T-helper 17 cell (primary cell): ENCODE measurements around the gene SLC4A2. TPM values are rescaled to one million over a fixed set of nuclear protein-coding genes. Genes with fewer than 3 reads are reported as not detected.

Experiments
- ATAC-seq: fragments of 150-1000 bp; cut with Tn5 transposase; 2 replicates; pipeline ENCODE4 v1.10.0; 2021; ENCODE audit warnings: mild to moderate bottlenecking, moderate library complexity
- DNase-seq, 3 donors: peaks; one replicate each; pipeline versions ENCODE4 v3.0.0 to v3.0.0-alpha.2; 2020 to 2021
- H3K9me3 ChIP-seq: one replicate; pipeline ENCODE4 v1.7.0; 2013; ENCODE audit warnings: low read length, mild to moderate bottlenecking; ENCODE audit not compliant: control insufficient read depth, poor library complexity, severe bottlenecking
- H3K27ac Mint-ChIP-seq: one replicate; pipeline ENCODE4 v1.8.0; 2022; ENCODE audit warnings: mild to moderate bottlenecking, moderate library complexity, mixed read lengths
- H3K27me3 Mint-ChIP-seq: one replicate; pipeline ENCODE4 v1.8.0; 2022; ENCODE audit warnings: mixed read lengths
- H3K36me3 Mint-ChIP-seq: one replicate; pipeline ENCODE4 v1.8.0; 2022; ENCODE audit warnings: low read depth, mixed read lengths
- H3K4me1 Mint-ChIP-seq: one replicate; pipeline ENCODE4 v1.8.0; 2022; ENCODE audit warnings: mild to moderate bottlenecking, mixed read lengths
- H3K4me3 Mint-ChIP-seq: one replicate; pipeline ENCODE4 v1.8.0; 2022; ENCODE audit warnings: mild to moderate bottlenecking, moderate library complexity, mixed read lengths
- total RNA-seq, 4 donors: library from RNA in 2 of 4; stranded (reverse) in 2 of 4; gene quantifications; one replicate each; pipeline ENCODE4 v1.2.3 and lab custom pipeline; 2022 to 2026

SLC4A2 gene
- total RNA-seq, 2 donors from 2014 or later, result 48.9 to 61.3 TPM

DNA sequence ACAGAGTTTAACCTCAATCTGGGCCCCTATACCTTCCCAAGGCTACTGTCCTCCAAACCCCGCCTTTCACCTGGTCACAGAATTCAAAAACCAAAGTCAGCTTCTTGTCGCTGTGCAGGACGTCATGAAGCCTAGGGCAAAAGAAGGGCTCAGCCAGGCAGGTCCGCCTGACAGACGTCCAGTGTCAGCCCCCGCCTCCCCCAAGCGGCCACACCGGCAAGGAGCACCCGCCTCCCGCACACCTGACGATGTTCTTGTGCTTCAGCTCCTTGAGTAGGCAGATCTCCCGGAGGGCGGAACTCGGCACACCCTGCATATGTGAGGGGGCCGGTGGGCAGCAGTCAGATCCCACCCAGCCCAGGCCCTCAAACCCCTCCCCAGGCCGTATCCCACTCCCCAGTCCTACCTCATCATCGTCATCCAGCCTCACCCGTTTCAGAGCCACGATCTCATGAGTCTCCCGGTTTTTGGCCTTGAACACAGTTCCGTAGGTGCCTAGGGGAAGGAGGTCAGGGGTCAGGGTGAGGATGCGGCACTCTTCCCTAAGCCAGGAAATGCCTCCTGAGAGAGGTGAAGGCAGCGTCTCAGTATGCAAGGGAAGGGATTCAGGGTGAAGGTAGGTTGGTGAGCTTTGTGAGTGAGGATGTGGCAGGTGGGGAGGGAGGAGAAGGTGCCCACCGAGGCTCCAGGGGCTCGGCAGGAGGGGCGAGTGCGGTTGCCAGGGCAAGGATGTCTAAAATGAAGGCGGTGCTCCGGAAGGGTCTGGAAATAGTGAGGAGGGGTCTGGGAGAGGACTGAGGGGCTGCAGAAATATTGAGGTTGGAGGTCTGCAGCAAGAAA lies 2.5 kb upstream of the SLC4A2 start:
- H3K27me3 Mint-ChIP-seq, result peaks cover 5% of the 10 kb centered on the region
- H3K4me3 Mint-ChIP-seq, result peak overlapping the region; percentile 96
- no peaks in the 10 kb centered on the region for H3K36me3 Mint-ChIP-seq
- no peak for DNase-seq
- ATAC-seq, result no peak
- H3K4me1 Mint-ChIP-seq, result peaks cover 36% of the 10 kb centered on the region
- peak overlapping the region; percentile 89 for H3K27ac Mint-ChIP-seq
- H3K9me3 ChIP-seq, result no peaks in the 10 kb centered on the region

DNA sequence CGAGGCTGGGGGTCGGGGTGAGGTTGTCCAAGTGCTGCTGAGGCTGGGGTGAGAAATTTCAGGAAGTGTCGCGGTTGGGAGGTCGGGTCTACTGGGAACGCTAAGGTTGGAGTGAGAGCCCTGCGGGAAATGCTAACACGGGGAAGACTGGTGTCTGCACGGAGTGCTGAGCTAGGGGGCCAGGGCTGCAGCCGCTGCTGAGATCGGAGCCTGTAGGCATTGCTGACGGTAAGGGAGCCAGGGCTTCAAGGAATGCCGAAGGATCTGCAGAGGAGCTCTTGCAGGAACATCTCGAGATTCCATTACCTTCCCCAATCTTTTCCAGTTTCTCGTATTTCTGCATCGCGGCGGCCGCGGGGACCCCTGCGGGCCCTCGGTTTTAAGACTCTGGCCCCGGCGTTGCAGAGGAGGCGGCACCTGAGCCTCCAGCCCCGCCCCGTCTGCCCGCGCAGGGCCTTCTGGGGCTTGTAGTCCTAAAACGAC lies 1.8 kb upstream of the SLC4A2 start, which contains the start of gene CDK5:
Gene CDK5, minus strand, starts transcription at position 392 of the 483 bp plus-strand sequence. Its CDS starts 49 bp downstream, at position 343.
- H3K36me3 Mint-ChIP-seq, result no peaks in the 10 kb centered on the region
- DNase-seq (no peak), ATAC-seq (peak; percentile 4)
- peak within 1 kb of the TSS; percentile 89 for H3K27ac Mint-ChIP-seq
- H3K4me3 Mint-ChIP-seq, result peak within 1 kb of the TSS; percentile 96
- peaks cover 36% of the 10 kb centered on the region for H3K4me1 Mint-ChIP-seq
- no peaks in the 10 kb centered on the region for H3K9me3 ChIP-seq
- peaks cover 3% of the 10 kb centered on the region for H3K27me3 Mint-ChIP-seq

DNA sequence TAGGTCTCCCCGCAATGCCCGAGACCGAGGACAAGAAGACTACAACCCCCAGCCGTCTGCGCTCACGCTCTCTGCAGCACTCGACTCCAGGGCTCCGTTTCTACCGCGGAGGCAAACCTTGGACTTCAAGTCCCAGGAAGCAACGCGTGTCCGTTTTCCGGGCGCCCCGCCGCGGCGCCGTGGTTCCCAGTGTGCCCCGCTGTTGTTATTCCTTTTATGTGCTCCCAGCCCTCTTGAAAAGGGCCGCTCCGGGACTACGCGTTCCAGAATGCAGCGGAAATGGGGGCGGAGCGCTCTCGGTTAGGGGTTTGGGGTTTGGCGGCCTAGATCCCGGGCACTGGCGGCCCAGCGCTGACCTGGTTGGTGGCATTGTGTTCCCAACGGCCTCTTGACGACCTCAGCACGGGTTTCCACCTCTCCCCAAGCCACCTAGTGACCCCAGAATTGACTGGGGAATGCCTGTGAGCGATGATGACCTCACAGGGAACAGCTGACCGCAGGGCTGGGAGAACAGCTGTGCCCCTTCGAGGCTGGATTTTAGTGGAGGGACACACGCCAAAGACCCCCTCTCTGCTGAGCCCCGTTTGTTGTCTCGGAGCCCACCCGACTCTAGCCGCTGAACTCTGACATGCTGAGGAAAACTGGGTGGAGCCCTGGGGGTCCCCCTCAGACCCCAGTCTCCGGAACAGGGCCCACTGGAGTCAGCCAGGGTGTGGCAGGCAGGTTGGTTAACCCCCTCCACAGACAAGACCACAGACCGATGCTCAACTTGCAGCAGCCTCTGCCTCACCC lies 1.2 kb upstream of the SLC4A2 start:
- DNase-seq (peak; percentile 91 to 95 (median 93)), ATAC-seq (peak; percentile 94)
- no peaks in the 10 kb centered on the region for H3K9me3 ChIP-seq
- peaks cover 32% of the 10 kb centered on the region for H3K4me1 Mint-ChIP-seq
- peak overlapping the region; percentile 96 for H3K4me3 Mint-ChIP-seq
- no peaks in the 10 kb centered on the region for H3K27me3 Mint-ChIP-seq
- H3K36me3 Mint-ChIP-seq, result no peaks in the 10 kb centered on the region
- H3K27ac Mint-ChIP-seq, result peak overlapping the region; percentile 89

DNA sequence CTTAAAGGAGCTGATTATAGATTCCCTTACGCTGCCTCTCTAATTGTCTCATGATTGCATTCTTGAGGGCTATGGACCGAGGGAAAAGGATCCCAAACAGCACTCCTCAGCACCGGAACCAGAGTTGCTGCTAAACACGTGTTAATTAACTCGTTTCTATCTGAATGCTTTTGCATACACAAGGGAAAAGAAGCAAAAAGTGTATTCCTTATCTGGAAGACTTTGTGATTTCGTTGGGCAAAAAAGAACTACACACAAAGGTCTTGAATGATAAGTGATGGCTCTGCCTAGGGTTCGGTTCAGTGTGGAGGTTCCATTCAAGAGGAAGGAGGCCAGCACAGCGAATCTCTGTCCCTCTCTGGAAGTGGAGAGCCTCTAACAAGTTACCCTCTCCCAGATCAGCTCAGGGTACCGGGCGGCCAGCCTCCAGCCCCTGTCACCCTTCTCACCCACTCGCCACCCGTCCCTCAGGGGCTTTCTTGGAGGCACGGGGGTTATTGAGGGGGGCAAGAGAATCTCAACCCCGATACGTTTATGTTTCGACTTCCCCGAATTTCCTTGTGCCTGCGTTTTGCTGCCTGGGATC lies 515 bp upstream of the SLC4A2 start:
- peak overlapping the region; percentile 89 for H3K27ac Mint-ChIP-seq
- H3K36me3 Mint-ChIP-seq, result no peaks in the 10 kb centered on the region
- no peaks in the 10 kb centered on the region for H3K9me3 ChIP-seq
- peaks cover 29% of the 10 kb centered on the region for H3K4me1 Mint-ChIP-seq
- no peak for DNase-seq
- no peaks in the 10 kb centered on the region for H3K27me3 Mint-ChIP-seq
- H3K4me3 Mint-ChIP-seq, result peak overlapping the region; percentile 96
- ATAC-seq, result no peak

DNA sequence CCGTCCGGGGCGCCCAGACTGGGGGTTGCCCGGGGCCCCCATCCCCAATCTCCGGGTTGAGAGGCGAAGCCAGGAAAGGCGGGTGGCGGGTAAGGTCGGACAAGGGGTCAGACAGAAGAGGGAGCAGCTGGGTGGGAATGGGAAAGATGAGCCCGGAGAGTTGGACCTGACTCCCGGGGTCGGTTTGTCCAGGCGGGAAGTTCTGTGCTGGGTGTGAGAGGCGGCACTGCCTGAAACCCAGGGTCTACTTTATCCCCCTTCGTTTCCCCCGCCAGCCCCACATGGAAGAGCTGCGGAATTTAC lies 675 bp downstream of the SLC4A2 start:
- H3K4me3 Mint-ChIP-seq, result peak overlapping the region; percentile 96
- H3K27ac Mint-ChIP-seq, result peak overlapping the region; percentile 89
- peaks cover 26% of the 10 kb centered on the region for H3K4me1 Mint-ChIP-seq
- no peaks in the 10 kb centered on the region for H3K36me3 Mint-ChIP-seq
- H3K27me3 Mint-ChIP-seq, result no peaks in the 10 kb centered on the region
- ATAC-seq, result no peak
- H3K9me3 ChIP-seq, result no peaks in the 10 kb centered on the region
- no peak for DNase-seq

DNA sequence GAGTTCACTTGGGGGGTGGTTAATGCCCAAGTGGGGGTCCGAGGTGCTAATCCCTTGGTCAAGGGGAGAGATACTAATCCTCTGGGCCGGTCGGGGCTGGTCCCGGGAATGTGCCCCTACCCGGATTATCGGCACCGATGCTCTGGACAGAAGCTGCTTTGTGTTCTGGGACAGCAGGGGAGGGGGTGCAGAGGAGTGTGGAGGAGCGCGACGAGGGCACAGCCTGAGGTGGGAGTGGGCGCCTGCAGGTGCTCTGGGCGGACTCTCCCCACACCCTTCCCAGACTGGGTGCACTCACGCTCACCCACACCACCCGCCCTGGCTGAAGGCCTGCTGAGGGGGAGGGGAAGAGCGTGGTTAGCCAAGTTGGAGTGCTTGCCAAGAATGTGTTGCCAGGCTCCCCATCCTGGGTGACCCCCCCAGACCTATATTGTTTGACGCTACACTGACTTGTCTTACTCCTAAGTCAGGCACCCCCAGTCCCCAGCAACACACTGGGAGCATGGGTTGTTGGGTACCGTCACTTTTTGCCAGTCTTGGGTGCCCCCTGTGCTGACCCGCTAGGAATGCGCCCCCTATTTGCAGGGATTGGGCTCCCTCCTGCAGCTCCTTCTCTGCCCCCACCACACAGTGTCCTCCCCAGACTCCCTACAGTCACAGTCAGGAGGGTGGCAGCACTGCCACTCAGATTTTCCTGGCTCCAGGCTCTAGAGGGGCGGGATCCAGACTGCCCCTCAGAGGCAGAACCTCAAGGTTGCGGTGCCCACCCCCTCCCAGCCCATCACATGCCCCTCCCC lies 1.2 kb downstream of the SLC4A2 start:
- Mint-ChIP-seq H3K27ac (peak overlapping the region; percentile 53), H3K4me3 (peak overlapping the region; percentile 96), H3K4me1 (peaks cover 29% of the 10 kb centered on the region), H3K36me3 (peaks cover 3% of the 10 kb centered on the region), H3K27me3 (no peaks in the 10 kb centered on the region)
- DNase-seq (no peak), ATAC-seq (no peak)
- no peaks in the 10 kb centered on the region for H3K9me3 ChIP-seq

DNA sequence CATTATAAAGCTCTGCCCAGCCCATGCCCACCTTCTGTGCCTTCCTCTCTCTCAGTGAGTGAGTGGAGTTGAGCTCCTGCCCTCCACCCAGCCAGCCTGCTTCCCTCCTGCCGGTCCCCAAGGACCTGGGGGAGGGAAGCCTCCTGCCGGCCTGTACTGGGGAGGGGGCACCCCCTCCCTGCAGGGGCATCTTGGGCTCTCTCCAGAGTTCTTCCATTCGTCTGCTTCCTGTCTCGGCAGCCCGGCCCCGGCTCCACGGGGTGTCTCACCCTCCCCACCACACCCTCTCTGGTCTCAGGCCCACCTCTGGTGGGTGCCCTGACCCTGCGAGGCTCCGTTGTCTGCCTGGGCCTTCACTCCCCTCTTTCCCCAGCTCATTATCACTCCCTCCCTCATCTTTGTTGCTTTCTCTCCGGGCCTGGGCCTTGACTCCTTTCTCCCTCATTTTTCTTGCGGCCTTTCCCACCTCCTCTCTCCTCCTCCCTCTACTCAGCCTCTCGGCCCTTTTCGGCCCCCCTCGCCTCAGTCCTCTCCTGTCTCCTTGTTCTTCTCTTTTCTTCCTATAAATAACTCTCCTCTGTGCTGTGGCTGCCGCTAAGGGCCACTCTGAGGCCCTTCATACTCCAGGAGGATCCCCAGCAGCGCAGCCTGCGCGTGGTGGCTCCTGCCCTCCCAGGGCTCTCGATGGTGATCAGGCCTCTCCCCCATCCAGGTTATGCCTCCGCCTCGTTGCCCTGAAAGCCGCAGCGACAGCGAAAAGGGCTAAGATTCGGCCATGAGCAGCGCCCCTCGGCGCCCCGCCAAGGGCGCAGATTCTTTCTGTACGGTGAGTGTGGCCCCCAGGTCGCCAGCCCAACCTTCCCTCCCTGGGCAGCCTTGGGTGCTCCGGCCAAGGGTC lies 2.1 kb downstream of the SLC4A2 start:
- H3K36me3 Mint-ChIP-seq, result peaks cover 3% of the 10 kb centered on the region
- no peak for DNase-seq
- peaks cover 29% of the 10 kb centered on the region for H3K4me1 Mint-ChIP-seq
- peak overlapping the region; percentile 53 for H3K27ac Mint-ChIP-seq
- H3K27me3 Mint-ChIP-seq, result no peaks in the 10 kb centered on the region
- ATAC-seq, result no peak
- H3K9me3 ChIP-seq, result no peaks in the 10 kb centered on the region
- peak overlapping the region; percentile 96 for H3K4me3 Mint-ChIP-seq

DNA sequence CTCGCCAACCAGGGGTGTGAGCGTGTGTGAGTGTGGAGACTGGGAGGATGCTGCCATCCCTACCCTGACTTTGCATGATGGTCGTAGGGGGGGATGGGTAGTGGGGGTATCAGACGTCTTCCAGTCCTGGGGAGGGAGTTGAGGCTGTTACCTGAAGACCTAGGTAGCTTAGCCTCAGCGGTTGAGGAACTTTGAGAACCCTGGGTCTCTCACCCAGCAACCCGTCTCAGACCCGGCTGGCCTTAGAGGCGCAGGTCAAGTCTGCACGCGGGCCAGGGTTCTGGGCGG lies 2.7 kb downstream of the SLC4A2 start:
- peak overlapping the region; percentile 96 for H3K4me3 Mint-ChIP-seq

DNA sequence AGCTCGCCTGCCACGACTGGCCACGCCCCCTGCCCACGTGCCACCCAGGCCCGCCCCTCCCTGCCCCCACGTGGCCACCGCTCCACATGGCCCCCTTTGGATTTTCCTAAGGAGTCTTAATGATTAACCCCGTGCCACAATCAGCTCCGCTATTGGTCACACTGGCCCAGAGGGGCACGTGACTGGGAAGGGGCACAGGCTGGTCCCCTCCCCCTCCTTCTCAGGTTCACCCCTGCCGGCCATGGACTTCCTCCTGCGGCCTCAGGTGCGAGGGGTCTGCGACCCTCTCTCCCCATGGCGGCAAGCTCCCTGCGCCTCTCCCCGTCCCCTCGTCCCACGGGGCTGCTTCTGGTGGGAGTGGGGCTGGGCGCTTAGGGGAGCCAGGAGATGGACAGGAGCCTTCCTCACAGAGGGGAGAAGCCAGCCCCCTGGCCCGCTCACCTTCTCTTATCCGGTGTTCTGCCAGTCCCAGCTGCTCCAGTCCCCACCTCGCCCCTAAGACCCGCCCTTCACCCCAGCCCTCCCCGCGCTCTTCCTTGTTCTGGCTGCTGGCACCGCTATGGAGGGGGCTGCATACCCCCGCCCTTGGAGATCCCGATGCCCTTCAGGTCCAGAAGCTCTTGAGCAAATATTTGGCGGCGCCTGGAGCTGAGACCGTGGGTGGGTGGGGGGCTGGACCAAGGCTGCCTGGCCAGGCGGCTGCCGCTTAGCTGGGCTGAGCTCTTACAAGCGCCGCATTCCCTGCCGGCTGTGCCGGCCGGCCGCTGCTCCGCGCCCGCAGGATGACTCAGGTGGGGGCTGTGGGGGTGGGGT lies 3.2 kb downstream of the SLC4A2 start:
- H3K9me3 ChIP-seq, result no peaks in the 10 kb centered on the region
- no peak overlapping the region for H3K27ac Mint-ChIP-seq
- H3K4me3 Mint-ChIP-seq, result no peak overlapping the region
- no peaks in the 10 kb centered on the region for H3K27me3 Mint-ChIP-seq
- ATAC-seq (no peak), DNase-seq (no peak)
- peaks cover 23% of the 10 kb centered on the region for H3K4me1 Mint-ChIP-seq
- peaks cover 3% of the 10 kb centered on the region for H3K36me3 Mint-ChIP-seq

More for the DNA sequence above, 2.7 kb downstream of the SLC4A2 start:
- Mint-ChIP-seq H3K27me3 (no peaks in the 10 kb centered on the region), H3K27ac (no peak overlapping the region), H3K36me3 (peaks cover 3% of the 10 kb centered on the region), H3K4me1 (peaks cover 29% of the 10 kb centered on the region)
- DNase-seq (no peak), ATAC-seq (no peak)
- no peaks in the 10 kb centered on the region for H3K9me3 ChIP-seq

DNA sequence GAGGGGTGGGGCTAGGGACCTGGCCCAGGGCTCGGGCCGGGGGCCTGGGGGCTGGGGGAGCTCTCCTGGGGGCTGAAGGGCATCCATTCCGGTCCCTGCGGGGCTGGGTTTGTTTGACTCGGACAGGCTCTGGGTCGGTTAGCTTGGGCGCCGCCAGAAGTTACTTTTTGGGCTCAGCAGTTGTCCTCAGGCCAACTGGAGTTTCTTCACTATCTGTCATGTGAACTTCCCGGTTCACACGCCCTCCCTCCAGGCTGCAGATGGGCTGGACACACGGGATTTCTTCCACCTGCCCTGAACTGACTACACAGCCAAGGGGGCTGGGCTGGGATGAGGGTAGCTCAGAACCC lies 3.8 kb downstream of the SLC4A2 start:
- DNase-seq (no peak), ATAC-seq (no peak)
- Mint-ChIP-seq H3K27me3 (no peaks in the 10 kb centered on the region), H3K4me1 (peaks cover 21% of the 10 kb centered on the region), H3K36me3 (peaks cover 3% of the 10 kb centered on the region), H3K4me3 (no peak overlapping the region), H3K27ac (no peak overlapping the region)
- H3K9me3 ChIP-seq, result no peaks in the 10 kb centered on the region

DNA sequence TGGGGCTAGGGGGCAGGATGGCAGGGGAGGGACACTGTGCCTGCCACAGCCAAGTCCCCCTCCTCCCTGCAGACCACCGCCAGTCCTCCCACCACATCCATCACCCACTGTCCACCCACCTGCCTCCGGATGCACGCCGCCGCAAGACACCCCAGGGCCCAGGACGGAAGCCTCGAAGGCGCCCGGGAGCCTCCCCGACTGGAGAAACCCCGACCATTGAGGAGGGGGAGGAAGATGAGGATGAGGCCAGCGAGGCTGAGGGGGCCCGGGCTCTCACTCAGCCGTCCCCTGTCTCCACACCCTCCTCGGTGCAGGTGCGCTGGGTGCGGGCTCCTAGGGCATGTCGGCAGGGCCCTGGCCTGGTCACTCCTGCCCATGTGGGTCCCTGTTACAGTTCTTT lies 5.1 kb downstream of the SLC4A2 start:
- H3K4me1 Mint-ChIP-seq, result peaks cover 15% of the 10 kb centered on the region
- no peak for ATAC-seq
- H3K27ac Mint-ChIP-seq, result no peak overlapping the region
- no peak overlapping the region for H3K4me3 Mint-ChIP-seq
- H3K36me3 Mint-ChIP-seq, result peaks cover 3% of the 10 kb centered on the region
- H3K9me3 ChIP-seq, result no peaks in the 10 kb centered on the region
- no peak for DNase-seq
- no peaks in the 10 kb centered on the region for H3K27me3 Mint-ChIP-seq
